NOMO-1 treated with dmso at 0.1 percent for 144 hours (cell line): ENCODE measurements around the gene VAMP5.
"Not testable (repeated sequence)": the region's sequence is repeated elsewhere in the genome, so short reads cannot be mapped to it uniquely, and the experiment has no call there.

Source experiments
- DNase-seq: peaks from one replicate; lab custom pipeline; 2025; ENCODE audit not compliant: unreplicated experiment; lab: John Stamatoyannopoulos, UW

VAMP5 gene

GRCh38 chr2:85600951-85601770 is 16.9 kb downstream of the VAMP5 start:
- no peak for DNase-seq

- no peak for DNase-seq
Measured at GRCh38 chr2:85601771-85602475, 17.7 kb downstream of the VAMP5 start.

GRCh38 chr2:85602476-85603234 is 18.4 kb downstream of the VAMP5 start, which contains the start of gene TMEM150A:
Gene TMEM150A, minus strand, starts transcription at chr2:85602698. Its CDS starts 750 bp downstream, at chr2:85601948.
- DNase-seq, result peak; percentile 85

GRCh38 chr2:85604133-85604444 is 19.9 kb downstream of the VAMP5 start:
- DNase-seq, result not testable (repeated sequence)

GRCh38 chr2:85604568-85605339 is 20.5 kb downstream of the VAMP5 start:
- DNase-seq, result no peak

- no peak for DNase-seq
Measured at GRCh38 chr2:85605406-85606115, 21.3 kb downstream of the VAMP5 start.

- no peak for DNase-seq
Measured at GRCh38 chr2:85606116-85606455, 21.9 kb downstream of the VAMP5 start.

GRCh38 chr2:85607268-85608215 is 23.3 kb downstream of the VAMP5 start:
- no peak for DNase-seq

- DNase-seq, result no peak
Measured at GRCh38 chr2:85611217-85611704, 27.0 kb downstream of the VAMP5 start.

GRCh38 chr2:85611705-85612587 is 27.7 kb downstream of the VAMP5 start, which contains the start of gene C2orf68:
Gene C2orf68, minus strand, starts transcription at chr2:85612066. Its CDS starts 82 bp downstream, at chr2:85611984.
- DNase-seq, result peak; percentile 93

GRCh38 chr2:85613717-85614515 is 29.7 kb downstream of the VAMP5 start:
- no peak for DNase-seq

GRCh38 chr2:85614757-85615156 is 30.5 kb downstream of the VAMP5 start:
- not testable (repeated sequence) for DNase-seq

- DNase-seq, result no peak
Measured at GRCh38 chr2:85615413-85615728, 31.1 kb downstream of the VAMP5 start.

GRCh38 chr2:85617723-85618122 is 33.5 kb downstream of the VAMP5 start:
- DNase-seq, result not testable (repeated sequence)

- DNase-seq, result no peak
Measured at GRCh38 chr2:85619617-85620016, 35.4 kb downstream of the VAMP5 start.

- no peak for DNase-seq
Measured at GRCh38 chr2:85621338-85621737, 37.1 kb downstream of the VAMP5 start.

GRCh38 chr2:85623991-85624390 is 39.8 kb downstream of the VAMP5 start:
- no peak for DNase-seq
